Measurements from ENCODE around the gene ASCL5.
A peak's percentile ranks its signal among the peaks of the same experiment; 100 is the strongest.

ASCL5 gene

DNA sequence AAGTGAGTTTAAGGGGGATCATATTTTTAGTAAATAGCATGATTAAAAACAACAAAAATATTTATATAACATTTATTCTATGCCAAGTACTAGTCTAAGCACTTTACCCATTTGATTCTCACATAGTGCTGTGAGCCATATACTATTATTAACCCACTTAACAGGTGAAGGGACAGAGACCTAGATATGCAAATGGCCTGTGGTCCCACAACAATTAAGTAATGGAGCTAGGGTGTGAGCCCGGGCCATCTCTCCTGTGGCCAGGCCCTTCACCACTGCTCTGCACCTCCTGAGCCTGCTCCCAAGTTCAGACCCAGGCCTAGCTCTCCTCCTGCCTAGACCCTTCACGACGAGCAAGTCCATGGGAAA lies 537 bp downstream of the ASCL5 start:
- in situ Hi-C loops (cut with MboI; ENCODE audit: low pct_unique_long_range_greater_than_20kb, low sequenced_read_pairs, unreplicated experiment), result no loop called here
- no peak for DNase-seq (ENCODE audit: low spot score)
- TF ChIP-seq, protein P1, sequence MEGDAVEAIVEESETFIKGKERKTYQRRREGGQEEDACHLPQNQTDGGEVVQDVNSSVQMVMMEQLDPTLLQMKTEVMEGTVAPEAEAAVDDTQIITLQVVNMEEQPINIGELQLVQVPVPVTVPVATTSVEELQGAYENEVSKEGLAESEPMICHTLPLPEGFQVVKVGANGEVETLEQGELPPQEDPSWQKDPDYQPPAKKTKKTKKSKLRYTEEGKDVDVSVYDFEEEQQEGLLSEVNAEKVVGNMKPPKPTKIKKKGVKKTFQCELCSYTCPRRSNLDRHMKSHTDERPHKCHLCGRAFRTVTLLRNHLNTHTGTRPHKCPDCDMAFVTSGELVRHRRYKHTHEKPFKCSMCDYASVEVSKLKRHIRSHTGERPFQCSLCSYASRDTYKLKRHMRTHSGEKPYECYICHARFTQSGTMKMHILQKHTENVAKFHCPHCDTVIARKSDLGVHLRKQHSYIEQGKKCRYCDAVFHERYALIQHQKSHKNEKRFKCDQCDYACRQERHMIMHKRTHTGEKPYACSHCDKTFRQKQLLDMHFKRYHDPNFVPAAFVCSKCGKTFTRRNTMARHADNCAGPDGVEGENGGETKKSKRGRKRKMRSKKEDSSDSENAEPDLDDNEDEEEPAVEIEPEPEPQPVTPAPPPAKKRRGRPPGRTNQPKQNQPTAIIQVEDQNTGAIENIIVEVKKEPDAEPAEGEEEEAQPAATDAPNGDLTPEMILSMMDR (IDR thresholded peaks at IDR 0.05; ENCODE audit: extremely low read depth, insufficient read depth, missing control alignments), result no peak

DNA sequence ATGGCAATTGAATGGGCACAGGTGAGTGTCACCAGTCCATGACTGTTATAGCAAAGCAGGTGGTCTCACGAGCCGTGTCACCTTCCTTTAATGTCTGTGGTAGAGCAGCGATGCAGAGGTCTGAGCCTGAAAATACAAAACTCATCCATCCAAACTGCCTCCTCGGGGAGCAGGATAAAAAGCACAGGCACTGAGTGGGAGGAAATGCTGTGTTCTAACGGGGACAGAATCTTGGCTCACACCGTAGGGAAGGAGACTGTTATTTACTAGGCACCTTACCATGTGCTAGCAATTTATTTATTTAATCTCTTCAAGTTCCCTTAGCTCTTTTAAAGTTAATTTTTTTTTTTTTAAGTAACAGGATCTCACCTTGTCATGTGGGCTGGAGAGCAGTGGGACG lies 1.2 kb downstream of the ASCL5 start:
- TF ChIP-seq, protein P1 (IDR thresholded peaks at IDR 0.05; ENCODE audit: extremely low read depth, insufficient read depth, missing control alignments), result no peak
- in situ Hi-C loops (cut with MboI; ENCODE audit: low pct_unique_long_range_greater_than_20kb, low sequenced_read_pairs, unreplicated experiment), result no loop called here
- no peak for DNase-seq (ENCODE audit: low spot score)

DNA sequence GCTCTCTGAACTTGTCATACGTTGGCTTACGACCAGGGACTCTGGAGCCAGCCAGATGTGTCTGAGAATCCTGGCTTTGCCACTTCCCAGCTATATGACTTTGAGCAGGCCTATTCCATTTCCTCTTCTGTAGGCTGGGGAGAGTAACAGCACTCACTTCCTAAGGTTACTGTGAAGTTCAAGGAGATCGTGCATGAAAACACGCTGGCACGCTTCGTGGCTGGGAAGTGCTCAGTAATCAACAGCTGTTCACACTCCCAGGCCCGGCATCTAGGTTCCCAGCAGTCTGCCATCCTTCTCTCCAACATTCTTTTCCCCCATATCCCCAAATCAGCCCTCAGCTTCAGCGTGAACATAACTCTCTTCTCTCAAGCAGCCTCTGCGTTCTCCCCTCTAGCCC lies 2.0 kb downstream of the ASCL5 start:
- TF ChIP-seq, protein P1 (IDR thresholded peaks at IDR 0.05; ENCODE audit: extremely low read depth, insufficient read depth, missing control alignments), result no peak
- in situ Hi-C loops (cut with MboI; ENCODE audit: low pct_unique_long_range_greater_than_20kb, low sequenced_read_pairs, unreplicated experiment), result no loop called here
- DNase-seq (ENCODE audit: low spot score), result no peak

DNA sequence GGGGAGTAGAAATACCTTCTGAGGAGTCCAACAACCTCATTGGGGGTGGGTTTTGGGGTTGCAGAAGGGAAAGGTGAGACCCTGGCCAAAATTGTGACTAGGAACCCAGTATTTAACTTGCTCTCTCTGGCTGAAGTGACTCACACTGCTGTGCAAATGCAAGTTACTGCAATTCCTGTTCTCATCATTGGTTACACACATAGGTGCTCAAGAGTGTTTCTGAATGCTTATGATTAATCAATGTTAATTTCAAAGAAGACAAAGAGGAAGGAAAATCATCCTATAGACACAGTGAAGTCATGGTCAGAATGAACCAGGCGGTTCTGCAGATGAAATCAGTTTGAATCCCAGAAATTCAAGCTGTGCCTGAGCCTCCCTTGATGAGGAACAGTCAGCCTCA lies 3.1 kb downstream of the ASCL5 start:
- DNase-seq (ENCODE audit: low spot score), result no peak
- TF ChIP-seq, protein P1 (IDR thresholded peaks at IDR 0.05; ENCODE audit: extremely low read depth, insufficient read depth, missing control alignments), result no peak
- in situ Hi-C loops (cut with MboI; ENCODE audit: low pct_unique_long_range_greater_than_20kb, low sequenced_read_pairs, unreplicated experiment), result no loop called here

DNA sequence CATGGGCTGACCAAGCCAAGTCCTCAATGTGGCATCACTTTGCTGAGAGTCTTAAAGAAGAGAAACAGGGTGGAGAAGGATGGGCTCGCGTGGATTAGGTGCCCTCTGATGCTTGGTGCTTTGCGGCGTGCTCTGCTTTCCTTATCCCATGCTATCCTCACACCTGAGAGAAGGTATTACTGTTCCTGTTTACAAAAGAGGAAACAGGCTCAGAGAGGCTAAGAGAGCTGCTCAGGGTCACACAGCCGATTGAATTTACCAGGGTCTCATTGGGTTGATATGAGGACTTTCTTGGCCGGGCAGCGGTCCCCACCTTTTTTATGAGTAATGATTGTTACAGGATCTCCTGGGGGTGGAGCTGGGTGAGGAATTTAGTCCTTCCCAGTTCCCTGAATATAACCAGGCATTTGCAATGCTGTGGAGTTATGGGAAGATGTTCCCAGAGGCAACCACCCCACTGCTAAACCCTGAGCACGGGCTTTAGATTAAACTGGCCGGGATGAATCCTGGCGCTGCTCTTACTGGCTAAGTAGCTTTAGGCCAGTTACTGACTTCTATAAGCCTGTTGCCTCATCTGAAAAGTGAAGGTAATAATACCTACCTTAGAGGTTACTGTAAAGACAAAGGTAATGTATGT lies 4.5 kb downstream of the ASCL5 start:
- in situ Hi-C loops (cut with MboI; ENCODE audit: low pct_unique_long_range_greater_than_20kb, low sequenced_read_pairs, unreplicated experiment), result no loop called here
- TF ChIP-seq, protein P1 (IDR thresholded peaks at IDR 0.05; ENCODE audit: extremely low read depth, insufficient read depth, missing control alignments), result no peak
- DNase-seq (ENCODE audit: low spot score), result no peak

DNA sequence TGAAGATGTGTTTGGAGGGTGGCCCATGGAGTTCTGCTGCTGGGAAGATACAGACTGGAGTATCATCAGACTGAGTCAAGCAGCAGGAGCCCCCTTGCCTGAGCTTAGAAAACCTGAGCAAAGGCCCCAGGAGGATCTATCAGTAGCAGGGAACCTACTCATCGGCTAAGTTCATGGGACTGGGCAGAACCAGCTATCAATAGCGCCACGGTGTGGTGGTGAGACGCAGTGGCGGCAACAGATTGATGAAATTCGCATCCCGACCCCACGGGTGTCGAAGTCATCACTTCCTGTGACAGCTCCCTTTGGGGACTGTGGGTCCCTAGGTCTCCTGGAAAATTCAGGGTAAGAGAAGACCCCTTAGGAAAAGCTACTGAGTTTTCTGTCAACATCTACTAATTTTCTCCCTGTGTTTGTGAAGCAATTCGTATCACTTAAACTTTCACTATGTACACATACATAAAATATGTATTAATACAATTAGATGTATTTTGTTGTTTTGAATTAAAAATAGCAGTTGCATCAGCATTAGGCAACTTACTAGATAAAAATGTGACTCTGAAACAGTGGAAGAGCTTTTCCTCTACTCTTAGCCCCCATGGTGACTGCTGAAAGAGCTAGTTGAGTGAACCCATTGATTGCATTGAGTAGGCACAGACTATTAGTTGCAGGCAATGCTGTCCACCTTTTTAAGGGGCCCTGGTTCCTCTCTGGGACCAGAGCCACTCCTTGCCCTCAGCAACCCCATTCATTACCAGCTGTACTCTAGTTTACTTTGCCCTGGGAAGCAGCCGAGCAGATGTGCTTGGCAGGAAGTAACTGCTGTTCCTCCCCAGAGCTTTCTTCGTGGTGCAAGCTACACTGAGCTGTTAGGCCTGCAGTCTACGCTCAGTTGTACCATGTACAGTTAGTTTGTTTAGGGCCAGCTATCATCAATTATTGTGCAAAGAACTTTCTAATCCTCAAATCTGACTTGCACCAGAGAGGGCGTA lies 7.5 kb downstream of the ASCL5 start:
- DNase-seq (ENCODE audit: low spot score), result peak; percentile 72
- in situ Hi-C loops (cut with MboI; ENCODE audit: low pct_unique_long_range_greater_than_20kb, low sequenced_read_pairs, unreplicated experiment), result loop anchor here (10.0 kb wide), 1 partner anchor 155 kb away; no protein-coding TSS in a partner anchor
- TF ChIP-seq, protein P1 (IDR thresholded peaks at IDR 0.05; ENCODE audit: extremely low read depth, insufficient read depth, missing control alignments), result peak; percentile 65

Data from GM13977 (cell line).